Ishikawa (cell line): ENCODE results near the gene NYNRIN.

Experiments used
- EP300 ChIP-seq: IDR thresholded peaks from 2 replicates; pipeline ENCODE4 v1.6.1; 2012; ENCODE audit warnings: borderline replicate concordance
- MAX ChIP-seq: IDR thresholded peaks from 2 replicates; pipeline ENCODE4 v1.6.1; 2012
- RAD21 ChIP-seq: IDR thresholded peaks from 2 replicates; pipeline ENCODE4 v1.6.1; 2012; ENCODE audit warnings: low read depth
- TAF1 ChIP-seq: IDR thresholded peaks from 2 replicates; pipeline ENCODE4 v1.6.1; 2012; ENCODE audit warnings: low read depth, mild to moderate bottlenecking
- TEAD4 ChIP-seq: IDR thresholded peaks from 2 replicates; pipeline ENCODE4 v1.6.1; 2012
- YY1 ChIP-seq: IDR thresholded peaks from 2 replicates; pipeline ENCODE4 v1.6.1; 2012; ENCODE audit warnings: low read depth

GRCh38 chr14:24417832-24418491, 19.2 kb downstream of the NYNRIN start:
- no peak for TF ChIP-seq EP300
- TF ChIP-seq RAD21, result no peak
- TF ChIP-seq YY1, result no peak
- TF ChIP-seq TAF1, result no peak
- TF ChIP-seq TEAD4, result no peak
- TF ChIP-seq MAX, result no peak
